OCI-M1 (cell line): Measurements from ENCODE around the gene ZNF486.
A peak's percentile ranks its signal among the peaks of the same experiment; 100 is the strongest.
"Not testable (repeated sequence)": the region's sequence is repeated elsewhere in the genome, so short reads cannot be mapped to it uniquely, and the experiment has no call there.

Source experiments
- DNase-seq: peaks from one replicate; lab custom pipeline; 2025; lab: John Stamatoyannopoulos, UW

The ZNF486 gene

GRCh38 chr19:20233105-20233504 lies 66.1 kb downstream of the ZNF486 start:
- no peak for DNase-seq

GRCh38 chr19:20235156-20235555 lies 68.1 kb downstream of the ZNF486 start:
- no peak for DNase-seq

- DNase-seq: peak; percentile 98
Observed at GRCh38 chr19:20237773-20238623, 71.0 kb downstream of the ZNF486 start.

GRCh38 chr19:20243629-20244028 lies 76.6 kb downstream of the ZNF486 start:
- peak; percentile 10 for DNase-seq

GRCh38 chr19:20244356-20244755 lies 77.3 kb downstream of the ZNF486 start:
- DNase-seq: peak; percentile 46

- no peak for DNase-seq
Observed at GRCh38 chr19:20245309-20245708, 78.3 kb downstream of the ZNF486 start.

GRCh38 chr19:20247016-20247683 lies 80.1 kb downstream of the ZNF486 start:
- peak; percentile 51 for DNase-seq

GRCh38 chr19:20248258-20248657 lies 81.2 kb downstream of the ZNF486 start:
- DNase-seq: not testable (repeated sequence)
